ENCODE measurements around the gene DPH1.

GRCh38 chr17:2075336-2076086 is 45.6 kb downstream of the DPH1 start:
- TF ChIP-seq, protein P1, sequence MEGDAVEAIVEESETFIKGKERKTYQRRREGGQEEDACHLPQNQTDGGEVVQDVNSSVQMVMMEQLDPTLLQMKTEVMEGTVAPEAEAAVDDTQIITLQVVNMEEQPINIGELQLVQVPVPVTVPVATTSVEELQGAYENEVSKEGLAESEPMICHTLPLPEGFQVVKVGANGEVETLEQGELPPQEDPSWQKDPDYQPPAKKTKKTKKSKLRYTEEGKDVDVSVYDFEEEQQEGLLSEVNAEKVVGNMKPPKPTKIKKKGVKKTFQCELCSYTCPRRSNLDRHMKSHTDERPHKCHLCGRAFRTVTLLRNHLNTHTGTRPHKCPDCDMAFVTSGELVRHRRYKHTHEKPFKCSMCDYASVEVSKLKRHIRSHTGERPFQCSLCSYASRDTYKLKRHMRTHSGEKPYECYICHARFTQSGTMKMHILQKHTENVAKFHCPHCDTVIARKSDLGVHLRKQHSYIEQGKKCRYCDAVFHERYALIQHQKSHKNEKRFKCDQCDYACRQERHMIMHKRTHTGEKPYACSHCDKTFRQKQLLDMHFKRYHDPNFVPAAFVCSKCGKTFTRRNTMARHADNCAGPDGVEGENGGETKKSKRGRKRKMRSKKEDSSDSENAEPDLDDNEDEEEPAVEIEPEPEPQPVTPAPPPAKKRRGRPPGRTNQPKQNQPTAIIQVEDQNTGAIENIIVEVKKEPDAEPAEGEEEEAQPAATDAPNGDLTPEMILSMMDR (IDR thresholded peaks at IDR 0.05; ENCODE audit: low read depth, low read length), result no peak
- TF ChIP-seq POLR2A (IDR thresholded peaks at IDR 0.05; ENCODE audit: extremely low read depth, insufficient read length), result no peak
